NOMO-1 treated with dmso at 0.1 percent for 144 hours (cell line): Measurements from ENCODE around the gene PEF1.

ENCODE experiments used
- DNase-seq: peaks from one replicate; lab custom pipeline; 2025; ENCODE audit not compliant: unreplicated experiment; lab: John Stamatoyannopoulos, UW

The PEF1 gene

DNA sequence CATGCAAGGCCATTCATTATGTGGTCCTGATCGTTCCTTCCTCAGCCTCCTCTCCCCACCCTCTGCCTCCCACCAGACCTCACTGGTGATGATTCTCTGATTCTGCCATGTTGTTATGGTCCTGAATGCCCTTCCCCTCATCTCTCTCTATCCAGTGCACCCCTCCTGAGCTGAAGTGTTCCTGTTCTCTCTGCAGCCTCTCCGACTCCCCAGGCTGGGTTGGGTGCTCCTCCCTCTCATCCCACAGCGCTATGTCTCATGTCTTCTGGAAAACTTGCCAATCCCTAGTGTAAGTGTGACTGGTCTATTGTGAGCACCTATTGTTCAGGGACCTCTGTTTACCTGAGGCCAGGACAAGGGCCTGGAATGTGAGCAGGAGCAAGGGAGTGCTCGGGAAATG, 11.1 kb upstream of the PEF1 start:
- DNase-seq = no peak

DNA sequence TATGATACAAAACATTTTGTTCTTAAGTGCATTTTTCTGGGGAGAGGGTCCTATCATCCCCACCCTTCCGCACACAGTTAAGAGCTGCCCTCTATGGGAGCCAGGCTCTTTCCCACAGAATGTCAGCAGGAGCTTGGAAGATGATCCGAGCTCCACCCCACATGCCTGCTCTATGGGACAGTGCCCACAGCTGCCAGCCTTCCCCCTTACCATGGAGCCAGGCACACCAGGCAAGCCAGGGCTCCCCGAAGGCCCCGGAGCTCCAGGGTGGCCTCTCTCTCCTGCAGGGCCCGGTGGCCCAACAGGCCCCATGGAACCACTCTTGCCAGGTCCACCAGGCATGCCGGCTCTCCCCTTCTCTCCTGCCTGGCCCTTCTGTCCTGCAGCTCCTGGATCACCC, 10.4 kb upstream of the PEF1 start:
- DNase-seq = no peak

DNA sequence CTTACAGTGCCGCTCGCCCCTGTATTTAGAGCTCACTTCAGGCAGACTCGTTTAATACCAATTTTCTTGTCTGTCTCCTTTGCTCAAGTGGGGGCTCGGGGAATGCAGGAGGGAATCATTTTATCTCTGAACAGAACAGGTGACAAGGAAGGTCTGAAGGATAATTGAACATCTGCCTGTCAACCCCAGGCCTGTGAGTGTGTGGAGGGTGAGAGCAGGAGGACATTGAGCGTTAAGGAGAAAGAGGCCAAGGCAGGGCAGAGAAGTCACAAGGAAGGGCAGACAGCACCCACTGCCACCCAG, 9.7 kb upstream of the PEF1 start:
- DNase-seq = no peak

DNA sequence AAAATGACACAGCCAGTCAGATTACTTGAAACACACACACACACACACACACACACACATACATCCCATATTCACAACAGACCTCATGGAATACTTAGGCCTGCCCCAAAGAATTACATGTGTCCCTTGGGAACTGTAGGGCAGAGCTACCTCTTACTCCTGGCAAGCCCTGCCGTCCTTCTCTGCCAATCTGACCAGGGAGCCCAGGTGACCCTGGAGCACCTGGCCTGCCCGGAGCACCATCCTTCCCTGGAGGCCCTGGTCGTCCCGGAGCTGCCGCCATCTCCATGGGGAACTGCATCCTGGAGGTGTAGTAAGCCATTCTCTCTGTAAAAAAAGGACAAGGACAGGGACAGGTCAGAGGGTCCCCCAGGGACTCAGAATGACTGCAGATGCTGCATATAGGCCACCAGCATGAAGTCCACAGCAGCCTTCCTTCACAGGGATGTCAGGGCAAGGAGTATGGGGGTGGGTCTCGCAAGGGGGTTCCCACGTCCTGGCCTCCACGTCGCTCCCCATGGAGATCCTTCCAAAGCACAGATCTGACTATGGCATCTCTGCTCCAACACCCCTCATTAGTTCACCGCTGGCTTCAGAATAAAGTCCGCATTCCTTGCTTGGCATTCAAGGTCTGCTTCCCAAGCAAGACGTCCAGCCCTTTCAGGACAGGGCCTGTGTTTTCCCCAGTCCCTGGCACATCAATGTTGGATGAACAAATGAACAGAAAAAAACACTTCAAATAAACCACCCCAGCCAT, 9.2 kb upstream of the PEF1 start:
- no peak for DNase-seq

DNA sequence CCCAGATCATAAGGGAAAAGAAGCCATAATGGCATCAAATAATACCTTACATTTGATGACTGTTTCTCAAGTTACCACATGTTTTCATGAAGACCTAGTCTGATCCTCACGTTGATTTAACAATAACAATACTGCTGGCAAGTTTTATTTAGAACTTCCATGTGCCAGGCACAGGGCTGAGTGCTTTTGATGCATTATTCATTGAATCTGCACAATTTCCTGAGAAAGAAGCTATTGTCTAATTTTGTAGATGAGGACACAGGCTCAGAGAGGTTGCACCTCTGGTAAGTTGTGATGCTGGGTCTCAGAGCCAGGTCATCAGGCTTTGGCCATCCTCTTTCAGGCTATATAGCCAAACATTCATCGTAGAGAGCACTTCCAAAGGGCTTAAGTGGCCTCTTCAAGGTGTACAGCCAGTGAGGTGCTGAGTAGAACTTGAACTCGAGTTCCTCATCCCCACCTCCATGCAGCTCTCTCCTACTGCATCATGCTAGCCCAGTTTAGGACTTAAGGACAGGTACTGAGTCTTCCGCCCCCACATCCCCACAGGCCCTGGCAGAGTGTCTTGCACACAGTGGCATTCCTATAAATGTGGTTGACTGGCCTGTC, 8.3 kb upstream of the PEF1 start:
- no peak for DNase-seq

DNA sequence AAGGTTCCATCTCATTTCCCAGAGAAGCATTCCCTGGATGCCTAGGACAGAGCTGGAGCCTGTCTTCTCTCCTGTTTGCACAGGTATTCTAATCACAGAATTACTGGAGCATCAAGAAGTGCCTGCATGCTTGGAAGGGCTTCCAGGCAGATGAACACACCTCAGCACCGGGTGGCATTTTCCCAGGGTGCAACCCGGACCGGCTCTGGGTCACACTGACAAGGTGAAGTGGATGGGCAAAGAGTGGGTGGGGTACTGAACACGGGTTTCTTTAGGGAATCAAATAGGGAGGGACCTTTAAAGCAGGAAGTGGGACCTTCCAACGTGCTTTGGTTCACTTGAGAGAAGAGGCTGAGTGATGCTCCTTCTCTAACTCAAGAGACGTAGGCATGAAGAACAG, 7.1 kb upstream of the PEF1 start:
- DNase-seq = no peak

DNA sequence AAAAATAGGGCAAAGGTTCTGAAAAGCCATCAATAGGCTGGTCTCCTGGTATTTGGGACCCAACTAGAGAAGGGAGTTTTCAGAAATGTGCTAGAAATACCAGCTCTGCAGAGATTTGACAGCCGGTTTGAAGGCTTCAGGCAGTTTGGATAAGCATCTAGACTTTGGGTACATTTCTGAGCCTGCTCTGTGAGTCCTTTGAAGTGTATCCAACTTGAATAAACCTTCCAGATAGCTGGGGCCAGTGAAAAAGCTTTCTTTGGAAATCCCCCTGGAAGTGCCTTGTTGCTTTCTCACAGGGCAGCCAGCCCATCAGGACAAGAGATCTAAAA, 6.4 kb upstream of the PEF1 start:
- no peak for DNase-seq

DNA sequence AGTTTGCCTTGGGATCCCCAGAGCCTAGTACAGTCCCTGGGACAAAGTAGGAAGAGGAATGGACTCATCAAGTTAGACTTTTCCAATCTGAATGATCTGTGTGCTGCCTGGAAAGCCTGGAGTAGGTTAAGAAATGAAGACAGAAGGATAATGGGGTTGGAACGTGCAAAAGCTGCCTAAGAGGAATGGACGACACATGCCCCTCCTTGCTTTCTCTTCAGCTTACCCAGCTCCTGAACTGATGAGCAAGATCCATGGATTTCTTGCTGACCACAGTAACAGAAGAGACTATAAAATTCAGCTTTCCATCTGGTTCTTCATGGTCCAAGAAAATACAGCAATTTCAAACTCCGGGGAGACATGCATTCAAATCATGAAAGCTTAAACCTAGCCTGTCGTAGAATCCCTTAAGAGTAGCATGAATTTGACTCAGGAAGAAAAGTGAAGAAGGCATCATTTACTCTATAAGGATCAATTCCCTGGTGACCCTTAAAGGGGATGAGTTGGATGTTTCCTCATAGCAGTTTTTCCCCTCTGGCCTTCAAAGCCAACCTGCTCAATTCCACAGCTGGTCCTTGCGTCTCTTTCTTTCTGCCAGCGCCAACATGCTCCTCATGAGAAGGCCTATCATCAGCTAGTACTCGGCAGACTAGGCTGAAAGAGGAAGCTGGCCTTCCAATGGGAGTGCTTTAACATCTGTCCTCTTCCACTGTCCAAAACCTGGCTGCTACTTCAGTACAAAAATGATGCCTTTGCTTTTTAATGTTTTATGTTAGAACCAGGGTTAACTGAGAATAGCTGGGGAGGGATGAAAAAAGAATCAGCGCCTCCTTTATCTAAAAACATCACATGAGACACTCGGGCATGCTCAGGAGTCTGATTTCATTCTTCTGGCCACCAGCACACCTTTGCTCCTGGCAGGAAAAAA, 5.7 kb upstream of the PEF1 start:
- no peak for DNase-seq

DNA sequence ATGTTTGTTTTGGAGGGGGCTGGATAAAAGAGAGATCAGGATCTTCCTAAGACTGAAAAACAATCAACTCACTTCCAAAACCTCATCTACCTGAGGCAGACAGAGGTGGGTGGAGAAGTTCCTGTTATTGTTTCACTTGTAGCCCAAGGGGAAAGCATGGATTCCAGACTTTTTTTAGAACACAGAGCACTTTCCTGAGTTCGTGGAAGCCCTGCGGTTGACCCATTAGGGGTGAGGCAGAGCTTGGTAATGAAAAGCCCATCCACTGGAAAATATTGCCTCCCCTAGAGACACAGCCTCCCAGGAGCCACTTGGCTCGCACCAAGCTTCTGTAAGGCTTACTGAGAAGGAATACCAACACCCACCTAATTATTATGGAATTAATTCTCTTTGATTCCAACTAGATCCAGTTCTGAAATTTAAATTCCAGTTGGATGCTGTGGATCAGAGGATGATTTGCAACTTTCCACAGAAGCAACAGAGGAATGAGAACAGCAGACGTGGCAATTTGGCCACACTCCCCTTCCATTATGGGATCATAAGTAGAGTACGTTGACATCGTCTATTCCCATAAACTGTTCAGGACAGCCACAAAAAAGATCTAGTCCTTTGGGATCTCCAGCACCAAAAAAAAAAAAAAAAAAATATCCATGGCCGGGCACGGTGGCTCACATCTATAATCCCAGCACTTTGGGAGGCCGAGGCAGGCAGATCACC, 4.1 kb upstream of the PEF1 start:
- DNase-seq = no peak

DNA sequence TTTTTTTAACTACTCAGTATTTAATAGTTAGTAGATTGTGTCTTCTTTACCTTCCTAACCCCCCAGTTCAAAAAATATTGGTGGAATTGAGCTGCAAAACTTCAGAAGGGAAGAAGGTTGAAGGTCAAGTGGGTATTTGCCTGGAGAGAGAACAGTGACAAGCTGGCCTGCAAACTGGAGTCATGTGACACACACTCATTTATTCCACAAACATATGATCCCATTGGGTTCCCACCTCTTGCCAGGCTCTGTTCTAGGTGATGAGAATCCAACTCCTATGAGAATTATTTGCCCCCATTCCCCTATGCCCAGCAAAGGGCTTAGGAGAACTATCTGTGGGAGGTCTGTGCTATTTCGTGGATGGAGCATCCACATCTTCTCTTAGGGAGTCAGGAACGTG, 3.5 kb upstream of the PEF1 start:
- DNase-seq = no peak

DNA sequence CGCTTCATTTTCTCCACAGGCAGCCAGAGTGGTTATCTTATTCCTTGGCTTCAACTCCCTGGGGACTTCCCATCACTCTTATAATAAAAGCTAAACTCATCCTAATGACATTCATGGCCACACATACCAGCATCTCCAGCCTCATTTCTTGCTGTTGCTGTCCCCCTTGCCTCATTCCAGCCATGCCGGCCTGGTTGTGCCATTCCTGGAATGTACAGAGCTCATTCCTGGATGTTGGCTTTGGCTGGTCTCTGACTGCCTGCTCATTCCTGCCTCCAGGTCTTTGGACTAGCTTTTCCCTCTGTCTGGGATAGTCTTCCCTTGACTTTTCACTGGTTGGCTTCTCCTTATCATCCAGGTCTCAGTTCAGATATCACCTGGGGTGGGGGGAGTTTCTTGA, 2.4 kb upstream of the PEF1 start:
- DNase-seq = no peak

DNA sequence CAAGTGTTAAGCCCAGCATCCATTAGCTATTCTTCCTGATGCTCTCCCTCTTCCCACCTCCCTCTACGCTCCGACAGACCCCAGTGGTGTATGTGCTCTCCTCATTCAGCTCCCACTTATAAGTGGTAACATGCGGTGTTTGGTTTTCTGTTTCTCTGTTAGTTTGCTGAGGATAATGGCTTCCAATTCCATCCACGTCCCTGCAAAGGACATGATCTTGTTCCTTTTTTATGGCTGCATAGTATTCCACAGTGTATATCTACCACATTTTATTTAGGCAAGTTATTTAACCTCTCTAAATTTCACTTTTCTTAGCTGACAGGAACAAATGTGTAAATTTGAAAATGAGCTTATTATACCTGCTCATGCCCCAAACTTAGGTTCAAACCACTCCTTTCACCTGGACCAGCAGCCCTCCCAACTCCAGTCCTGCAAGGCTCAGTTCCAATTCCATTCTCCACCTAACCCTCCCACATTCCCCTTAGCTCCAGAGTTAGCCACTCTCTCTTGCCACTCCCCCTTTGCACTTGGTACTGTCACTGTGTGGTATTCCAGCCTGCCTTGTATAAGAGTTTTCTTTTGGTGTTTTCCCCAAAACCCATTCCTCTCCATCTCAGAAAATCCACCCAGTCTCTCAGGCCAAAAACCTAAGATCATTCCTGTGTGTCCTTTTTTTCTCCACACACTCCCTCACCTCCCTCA, 1.7 kb upstream of the PEF1 start:
- DNase-seq = no peak

DNA sequence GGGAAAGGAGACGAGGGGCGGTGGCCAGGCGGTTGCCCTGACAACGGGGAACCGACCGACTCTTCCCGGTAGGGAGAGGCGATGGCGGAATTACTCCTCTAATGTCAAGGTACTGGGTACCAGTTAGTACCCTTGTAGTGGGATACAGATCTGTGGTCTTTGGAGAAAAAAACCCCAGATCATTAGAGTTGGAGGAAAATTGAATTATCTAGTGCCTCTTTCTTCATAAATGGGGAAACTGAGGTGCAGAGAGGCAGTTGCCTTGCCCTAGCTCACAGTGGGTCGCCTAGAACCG, 545 bp upstream of the PEF1 start:
- DNase-seq = no peak

DNA sequence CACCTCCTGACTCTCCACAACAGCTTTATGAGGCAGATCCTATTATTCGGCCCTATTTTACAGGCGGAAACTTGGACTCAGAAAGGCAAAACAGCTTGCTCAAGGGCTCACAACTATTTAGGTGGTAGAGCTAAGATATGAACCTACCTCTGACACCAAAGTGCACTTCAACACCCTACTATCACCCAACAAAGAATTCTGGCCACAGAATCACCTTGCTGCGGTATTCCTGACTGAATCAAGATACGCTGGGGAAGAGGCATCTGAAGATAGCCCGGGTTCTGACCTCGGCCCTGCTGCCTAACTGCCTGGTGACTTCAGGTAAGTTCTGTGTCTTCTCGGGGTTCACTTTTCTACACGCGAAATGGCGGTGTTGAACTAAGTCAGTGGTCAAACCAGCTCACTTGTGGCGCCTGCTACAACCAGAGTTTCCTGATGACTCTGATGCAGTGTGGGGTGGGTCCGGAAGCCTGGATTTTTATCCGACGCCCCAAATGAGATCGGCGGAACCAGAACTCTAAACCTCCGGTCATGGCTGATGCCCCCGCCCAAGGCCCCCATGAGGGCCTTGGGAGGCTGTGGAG, 608 bp downstream of the PEF1 start:
- no peak for DNase-seq

DNA sequence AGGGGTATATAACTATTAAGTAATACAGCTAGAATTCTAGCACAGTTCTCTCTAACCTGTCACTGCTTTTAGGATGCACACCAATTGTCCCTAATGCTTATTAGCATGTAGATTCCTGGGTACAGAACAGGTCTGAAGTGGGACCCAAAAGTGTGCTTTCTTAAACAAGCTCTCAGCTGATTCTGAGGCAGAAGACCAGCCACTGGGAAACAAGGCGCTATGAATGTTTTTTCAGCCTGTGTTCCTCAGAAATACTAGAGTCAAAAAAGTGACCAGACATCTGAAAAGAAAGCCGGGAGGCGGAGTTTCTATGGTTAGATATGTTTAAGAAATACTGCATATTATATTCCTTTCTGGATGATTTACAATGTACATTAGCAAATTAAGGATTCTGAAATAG, 1.8 kb downstream of the PEF1 start:
- DNase-seq = no peak

DNA sequence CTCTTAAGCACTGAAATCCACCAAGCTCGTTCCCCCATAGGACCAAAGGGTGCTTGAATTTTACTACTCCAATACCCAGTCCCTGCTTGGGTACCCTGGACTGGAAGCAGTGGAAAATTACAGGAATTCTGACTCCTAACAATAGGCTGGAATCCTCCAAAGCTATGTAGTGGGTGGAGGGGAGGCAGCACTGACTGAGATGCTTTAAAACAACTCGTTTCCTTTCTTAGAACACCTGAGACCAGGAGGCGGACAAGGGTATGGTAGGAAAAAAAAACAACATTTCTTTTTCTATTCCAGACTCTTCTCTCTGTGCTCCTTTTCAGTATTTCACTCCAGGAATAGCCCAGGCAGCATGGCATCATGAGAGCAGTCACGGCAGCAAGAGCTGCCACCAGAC, 2.3 kb downstream of the PEF1 start:
- DNase-seq = no peak

DNA sequence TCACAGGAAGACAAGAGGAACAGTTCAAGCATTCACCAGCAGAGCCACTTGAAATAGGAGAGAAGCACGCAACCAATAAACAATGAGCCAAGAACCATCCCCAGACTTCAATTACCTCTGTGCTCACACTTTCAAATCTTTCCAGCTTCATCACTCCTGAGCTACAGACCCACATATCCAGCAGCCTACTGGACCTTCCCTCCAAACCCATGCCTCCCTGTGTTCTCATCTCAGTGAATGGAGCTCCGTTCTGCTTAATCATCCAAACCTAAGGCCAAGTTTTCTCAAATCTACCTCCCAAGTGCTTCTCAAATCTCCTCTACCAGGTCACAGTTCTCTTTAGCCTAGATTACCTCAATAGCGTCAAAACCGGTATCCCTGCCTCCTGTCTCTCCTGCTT, 3.7 kb downstream of the PEF1 start:
- no peak for DNase-seq

DNA sequence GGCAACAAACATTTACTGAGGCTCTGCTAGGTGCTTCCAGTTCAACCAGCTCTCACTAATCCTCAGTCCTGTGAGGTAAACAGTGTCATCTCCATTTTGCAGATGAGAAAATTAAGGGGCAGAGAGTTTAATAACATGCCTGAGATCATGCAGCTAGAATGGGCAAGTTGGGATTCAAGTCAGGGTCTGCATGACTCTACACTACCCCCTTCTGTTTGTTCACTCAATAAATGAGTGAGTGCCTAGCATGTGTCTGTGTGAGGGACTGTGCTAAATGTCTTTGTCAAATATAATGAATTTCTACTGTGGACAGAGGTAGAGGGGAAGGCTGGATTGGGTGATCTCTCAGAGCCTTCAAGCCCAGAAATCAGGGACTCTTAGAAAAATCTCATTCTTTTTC, 4.5 kb downstream of the PEF1 start:
- no peak for DNase-seq

DNA sequence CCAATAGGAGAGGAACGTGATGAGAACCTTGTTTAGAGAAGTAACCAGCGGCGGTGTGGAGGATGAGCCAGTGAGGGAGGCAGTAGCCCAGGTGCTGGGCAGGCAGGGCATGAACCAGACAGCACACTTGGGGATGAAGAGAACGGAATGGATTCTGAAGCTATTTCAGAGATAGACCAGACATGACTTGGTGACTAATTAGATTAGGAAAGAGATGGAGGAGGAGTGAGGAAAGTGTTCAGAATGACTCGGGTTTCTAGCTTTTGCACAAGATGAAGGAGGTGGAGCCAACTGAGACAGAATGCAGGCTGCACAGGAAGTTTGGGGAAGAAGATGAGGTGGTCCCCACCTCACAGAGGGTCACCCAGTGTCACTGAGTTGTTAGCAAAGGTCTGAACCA, 5.1 kb downstream of the PEF1 start:
- peak; percentile 57 for DNase-seq

DNA sequence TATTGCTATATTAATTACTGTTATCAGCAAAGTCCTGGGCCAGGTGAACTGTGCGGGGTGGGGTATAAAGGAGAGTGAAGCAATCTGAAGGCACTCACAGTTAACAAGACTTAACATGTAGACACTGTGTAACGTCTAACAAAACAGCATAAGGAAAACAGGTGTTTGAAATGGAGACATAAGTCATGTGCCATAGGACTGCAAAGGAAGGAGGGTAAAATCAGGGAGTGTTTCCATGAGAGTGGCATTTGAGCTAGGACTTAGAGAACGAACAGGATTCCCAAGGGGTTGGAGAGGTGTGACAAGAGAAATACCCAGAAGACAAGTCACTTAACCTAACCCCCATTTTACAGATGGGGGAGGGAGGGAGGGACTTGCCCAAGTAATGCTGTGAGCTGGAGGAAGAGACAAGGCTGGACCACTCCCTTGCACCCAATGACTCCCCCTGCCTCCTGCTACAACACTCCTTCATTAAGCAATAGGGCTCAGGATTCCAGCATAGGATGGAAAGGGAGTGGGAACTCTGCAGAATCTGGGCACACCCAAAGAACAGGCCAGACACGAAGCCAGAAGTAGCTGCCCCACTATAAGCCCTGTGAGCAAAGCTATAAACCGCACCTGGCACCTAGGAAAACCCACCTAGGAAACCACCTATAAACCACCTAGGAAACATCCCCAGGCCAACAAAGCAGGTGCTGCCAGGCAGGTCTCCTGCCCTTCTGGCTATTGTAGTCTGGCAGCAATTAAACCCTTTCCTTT, 6.6 kb downstream of the PEF1 start:
- DNase-seq = no peak
